ENCODE data around the gene PLCH2. TPM values are rescaled to one million over a fixed set of nuclear protein-coding genes. Genes with fewer than 3 reads are reported as not detected.

PLCH2 gene
- total and polyA plus RNA-seq, 2 of the 13 experiments (the other 11 are each of a cell fraction or from before 2014, with no cell fraction given) = 0.15 to 0.67 TPM

DNA sequence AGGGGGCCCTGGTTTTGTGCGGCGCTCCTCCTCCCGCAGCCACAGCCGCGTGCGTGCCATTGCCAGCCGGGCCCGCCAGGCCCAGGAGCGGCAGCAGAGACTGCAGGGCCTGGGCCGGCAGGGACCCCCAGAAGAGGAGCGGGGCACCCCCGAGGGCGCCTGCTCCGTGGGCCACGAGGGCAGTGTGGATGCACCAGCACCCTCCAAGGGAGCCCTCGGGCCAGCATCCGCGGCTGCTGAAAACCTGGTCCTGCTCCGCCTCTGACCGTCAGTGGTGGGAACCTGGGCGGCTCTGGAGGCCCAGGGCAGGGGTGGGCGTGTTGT lies 28.8 kb downstream of the PLCH2 start:
- TF ChIP-seq HOXA3 (CRISPR knock-in tag; IDR thresholded peaks at IDR 0.05) (no peak), AGO2 (optimal IDR thresholded peaks at IDR 0.05; ENCODE audit: low read depth, low read length) (peak; percentile 10), ZNF615 (CRISPR knock-in tag; IDR thresholded peaks at IDR 0.05; ENCODE audit: borderline replicate concordance) (no peak), ZNF557 (CRISPR knock-in tag; IDR thresholded peaks at IDR 0.05) (no peak), BCL6 (CRISPR knock-in tag; IDR thresholded peaks at IDR 0.05) (no peak), ZNF329 (CRISPR knock-in tag; IDR thresholded peaks at IDR 0.05; ENCODE audit: low read depth) (no peak)
- Histone ChIP-seq H3K4me2 (ENCODE audit: low read depth, low read length) (no peak overlapping the region), H3K4me1 (ENCODE audit: insufficient read depth, low read length) (peaks cover 11% of the 10 kb centered on the region), H3K27ac (ENCODE audit: extremely low read length, insufficient read depth, low read length) (no peak overlapping the region), H3K27me3 (ENCODE audit: control insufficient read depth in 1 of 2, insufficient read depth in 2 of 2, low read length in 2 of 2) (peaks cover 15 to 43% of the 10 kb centered on the region in 2 experiments), H3K36me3 (replicated peaks in 1 of 2; ENCODE audit: control insufficient read depth in 1 of 2, insufficient read depth in 2 of 2, low read length in 2 of 2) (peaks cover under 1 to 7% of the 10 kb centered on the region in 2 experiments; a peak in 4 of 5 replicates), H4K20me1 (ENCODE audit: insufficient read depth, low read length) (no peaks in the 10 kb centered on the region), H3K79me2 (ENCODE audit: insufficient read depth, low read length) (no peaks in the 10 kb centered on the region), H3K4me3 (replicated peaks in 1 of 3; ENCODE audit: insufficient read depth in 1 of 3, low read depth in 2 of 3, low read length in 3 of 3) (no peak overlapping the region), H3K9ac (ENCODE audit: insufficient read depth, low read depth, low read length) (no peak overlapping the region), H2AFZ (ENCODE audit: low read length) (no peak overlapping the region), H3K9me3 (ENCODE audit: low read length) (no peaks in the 10 kb centered on the region)
- DNase-seq (ENCODE audit: low spot score) (no peak), ATAC-seq (peak; percentile 5), FAIRE-seq (no peak)
- WGBS (ENCODE audit: low lambda C conversion rate) = 20% methylated on average over 1 of the region's 22 CpGs
- POLR2A ChIA-PET = no interaction called here
- intact Hi-C loops (cut with micrococcal nuclease; ENCODE audit: unreplicated experiment) (no loop called here), in situ Hi-C loops (cut with HindIII; ENCODE audit: extremely low pct_ligation_motif_present, low pct_unique_long_range_greater_than_20kb) (loop anchor here (25.0 kb wide), 1 partner anchor 318 kb away; the partner anchor contains the start of gene FAAP20)
- CTCF ChIA-PET (ENCODE audit: low intra/inter-chr PET ratio, low total read pairs) = no interaction called here
- BruUV-seq (replicated peaks) = no TSS peak

- in situ Hi-C loops (cut with HindIII; ENCODE audit: extremely low pct_ligation_motif_present, low pct_unique_long_range_greater_than_20kb) = loop anchor here (25.0 kb wide), 1 partner anchor 318 kb away; the partner anchor contains the start of gene FAAP20
- no peak for DNase-seq (ENCODE audit: low spot score)
- POLR2A ChIA-PET = interaction anchor here (1.0 to 1.1 kb wide), 2 partner anchors 20 to 40 kb away, joined by 3 to 4 read pairs; no protein-coding TSS in a partner anchor
- intact Hi-C loops (cut with micrococcal nuclease; ENCODE audit: unreplicated experiment) = no loop called here
- no TSS peak for BruUV-seq (replicated peaks)
- H3K4me2 ChIP-seq (ENCODE audit: low read depth, low read length) = no peak overlapping the region
- H4K20me1 ChIP-seq (ENCODE audit: insufficient read depth, low read length) = no peaks in the 10 kb centered on the region
- peaks cover 15 to 43% of the 10 kb centered on the region in 2 experiments for H3K27me3 ChIP-seq (ENCODE audit: control insufficient read depth in 1 of 2, insufficient read depth in 2 of 2, low read length in 2 of 2)
- no peak for FAIRE-seq
- CTCF ChIA-PET (ENCODE audit: low intra/inter-chr PET ratio, low total read pairs) = no interaction called here
- H3K9me3 ChIP-seq (ENCODE audit: low read length) = no peaks in the 10 kb centered on the region
- H3K27ac ChIP-seq (ENCODE audit: extremely low read length, insufficient read depth, low read length) = no peak overlapping the region
- peaks cover 1 to 13% of the 10 kb centered on the region in 2 experiments; a peak in 4 of 5 replicates for H3K36me3 ChIP-seq (replicated peaks in 1 of 2; ENCODE audit: control insufficient read depth in 1 of 2, insufficient read depth in 2 of 2, low read length in 2 of 2)
- H3K9ac ChIP-seq (ENCODE audit: insufficient read depth, low read depth, low read length) = no peak overlapping the region
- H2AFZ ChIP-seq (ENCODE audit: low read length) = no peak overlapping the region
- no peaks in the 10 kb centered on the region for H3K79me2 ChIP-seq (ENCODE audit: insufficient read depth, low read length)
- 39% methylated on average over 11 of the region's 21 CpGs for whole genome bisulfite sequencing (ENCODE audit: low lambda C conversion rate)
- peak; percentile 12 for ATAC-seq
- TF ChIP-seq, protein P1, sequence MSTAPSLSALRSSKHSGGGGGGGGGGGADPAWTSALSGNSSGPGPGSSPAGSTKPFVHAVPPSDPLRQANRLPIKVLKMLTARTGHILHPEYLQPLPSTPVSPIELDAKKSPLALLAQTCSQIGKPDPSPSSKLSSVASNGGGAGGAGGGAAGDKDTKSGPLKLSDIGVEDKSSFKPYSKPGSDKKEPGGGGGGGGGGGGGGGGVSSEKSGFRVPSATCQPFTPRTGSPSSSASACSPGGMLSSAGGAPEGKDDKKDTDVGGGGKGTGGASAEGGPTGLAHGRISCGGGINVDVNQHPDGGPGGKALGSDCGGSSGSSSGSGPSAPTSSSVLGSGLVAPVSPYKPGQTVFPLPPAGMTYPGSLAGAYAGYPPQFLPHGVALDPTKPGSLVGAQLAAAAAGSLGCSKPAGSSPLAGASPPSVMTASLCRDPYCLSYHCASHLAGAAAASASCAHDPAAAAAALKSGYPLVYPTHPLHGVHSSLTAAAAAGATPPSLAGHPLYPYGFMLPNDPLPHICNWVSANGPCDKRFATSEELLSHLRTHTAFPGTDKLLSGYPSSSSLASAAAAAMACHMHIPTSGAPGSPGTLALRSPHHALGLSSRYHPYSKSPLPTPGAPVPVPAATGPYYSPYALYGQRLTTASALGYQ (CRISPR knock-in tag; IDR thresholded peaks at IDR 0.05) = no peak
- 0 out of 2 replicates have a peak, but pooled peaks have one; percentile 3 for TF ChIP-seq POLR2G (IDR thresholded peaks at IDR 0.05; ENCODE audit: low read depth, low read length)
- H3K4me3 ChIP-seq (replicated peaks in 1 of 3; ENCODE audit: insufficient read depth in 1 of 3, low read depth in 2 of 3, low read length in 3 of 3) = no peak overlapping the region
- H3K4me1 ChIP-seq (ENCODE audit: insufficient read depth, low read length) = peaks cover 11% of the 10 kb centered on the region
These were observed 29.4 kb downstream of the PLCH2 start for GRCh38 chr1:2505461-2505994.

All from HepG2 (cell line).